Measurements from ENCODE around the gene TMEM132E. TPM values are rescaled to one million over a fixed set of nuclear protein-coding genes. Genes with fewer than 3 reads are reported as not detected.

The TMEM132E gene
- total and polyA plus RNA-seq, 2 experiments from 2014 or later: 0.16 to 0.45 TPM

GRCh38 chr17:34571428-34572130 lies 7.8 kb upstream of the TMEM132E start:
- Mint-ChIP-seq H3K36me3 (ENCODE audit: low read depth) (no peaks in the 10 kb centered on the region), H3K27me3 (ENCODE audit: insufficient read depth, low read depth, poor library complexity) (peaks cover 16% of the 10 kb centered on the region)
- ATAC-seq: no peak

More at GRCh38 chr17:34571428-34572130, 7.8 kb upstream of the TMEM132E start:
- Histone ChIP-seq H4K20me1 (replicated peaks; ENCODE audit: insufficient read depth) (no peaks in the 10 kb centered on the region; the same call in 1 of the 2 replicates), H3K79me2 (replicated peaks; ENCODE audit: insufficient read depth) (no peaks in the 10 kb centered on the region), H3K4me1 (ENCODE audit: insufficient read depth) (no peaks in the 10 kb centered on the region; the same call in 1 of the 2 replicates), H3F3A (replicated peaks; ENCODE audit: low read depth) (no peaks in the 10 kb centered on the region), H3K4me2 (no peak overlapping the region), H3K4me3 (no peak overlapping the region), H3K27me3 (ENCODE audit: insufficient read depth) (peaks cover 45% of the 10 kb centered on the region), H3K27ac (ENCODE audit: low read depth) (no peak overlapping the region), H3K36me3 (ENCODE audit: insufficient read depth) (no peaks in the 10 kb centered on the region), H3K9me2 (ENCODE audit: insufficient read depth) (no peaks in the 10 kb centered on the region), H2AFZ (no peak overlapping the region)
- H3K4me1 Mint-ChIP-seq: peaks cover 17% of the 10 kb centered on the region
- no peak overlapping the region for H3K4me3 Mint-ChIP-seq
- DNase-seq (ENCODE audit: low spot score): no peak
- no peaks in the 10 kb centered on the region; the same call in 2 of the 3 replicates for H3K9me3 Mint-ChIP-seq
- H3K27ac Mint-ChIP-seq: no peak overlapping the region
- TF ChIP-seq EZH2 (IDR thresholded peaks at IDR 0.05; ENCODE audit: low read depth, unreplicated experiment) (no peak), ZNF462 (CRISPR knock-in tag; IDR thresholded peaks at IDR 0.05) (no peak), CREB1 (CRISPR knock-in tag; IDR thresholded peaks at IDR 0.05; ENCODE audit: low read depth) (no peak), POLR2AphosphoS5 (IDR thresholded peaks at IDR 0.05; ENCODE audit: low read depth) (no peak), ETS1 (IDR thresholded peaks at IDR 0.05) (no peak), JUNB (IDR thresholded peaks at IDR 0.05; ENCODE audit: unreplicated experiment) (no peak), STAT1 (IDR thresholded peaks at IDR 0.05; ENCODE audit: unreplicated experiment) (no peak), NANOG (IDR thresholded peaks at IDR 0.05; ENCODE audit: borderline replicate concordance) (no peak), ZNF114 (CRISPR knock-in tag; IDR thresholded peaks at IDR 0.05) (no peak)
